ENCODE data around the gene CFAP20DC. TPM values are rescaled to one million over a fixed set of nuclear protein-coding genes. Genes with fewer than 3 reads are reported as not detected.
"Not testable (repeated sequence)": the region's sequence is repeated elsewhere in the genome, so short reads cannot be mapped to it uniquely, and the experiment has no call there.

CFAP20DC gene
- total RNA-seq, 1 donor from 2014 or later: 0.98 TPM

GRCh38 chr3:59064276-59064675, 14.5 kb upstream of the CFAP20DC start:
- Mint-ChIP-seq H3K4me3 (no peak overlapping the region), H3K27ac (no peak overlapping the region), H3K27me3 (peaks cover 48% of the 10 kb centered on the region), H3K36me3 (ENCODE audit: low read depth) (no peaks in the 10 kb centered on the region), H3K4me1 (no peaks in the 10 kb centered on the region), H3K9me3 (no peaks in the 10 kb centered on the region)
- intact Hi-C loops (cut with micrococcal nuclease): no loop called here
- peak; percentile 47 for DNase-seq

GRCh38 chr3:59056706-59057105, 6.9 kb upstream of the CFAP20DC start:
- no peak for DNase-seq
- no peaks in the 10 kb centered on the region for H3K36me3 Mint-ChIP-seq (ENCODE audit: low read depth)
- H3K9me3 Mint-ChIP-seq: no peaks in the 10 kb centered on the region
- intact Hi-C loops (cut with micrococcal nuclease): no loop called here
- no peaks in the 10 kb centered on the region for H3K4me1 Mint-ChIP-seq
- H3K27me3 Mint-ChIP-seq: peaks cover 46% of the 10 kb centered on the region
- H3K4me3 Mint-ChIP-seq: no peak overlapping the region
- H3K27ac Mint-ChIP-seq: no peak overlapping the region

GRCh38 chr3:59052803-59053411, 3.1 kb upstream of the CFAP20DC start:
- H3K27ac Mint-ChIP-seq: no peak overlapping the region
- no peak overlapping the region for H3K4me3 Mint-ChIP-seq
- no peaks in the 10 kb centered on the region for H3K36me3 Mint-ChIP-seq (ENCODE audit: low read depth)
- peak; percentile 64 for DNase-seq
- intact Hi-C loops (cut with micrococcal nuclease): loop anchor here (1.0 to 5.0 kb wide), 4 partner anchors 58 to 561 kb away; partner anchors contain the start of gene KCTD6
- H3K27me3 Mint-ChIP-seq: peaks cover 17% of the 10 kb centered on the region
- no peaks in the 10 kb centered on the region for H3K9me3 Mint-ChIP-seq
- H3K4me1 Mint-ChIP-seq: peaks cover 9% of the 10 kb centered on the region

- intact Hi-C loops (cut with micrococcal nuclease): loop anchor here (5.0 kb wide), 1 partner anchor 559 kb away; the partner anchor contains the start of gene KCTD6
- not testable (repeated sequence) for H3K27ac Mint-ChIP-seq; H3K4me3 Mint-ChIP-seq; H3K9me3 Mint-ChIP-seq; DNase-seq; H3K4me1 Mint-ChIP-seq; H3K36me3 Mint-ChIP-seq (ENCODE audit: low read depth)
- peaks cover 14% of the 10 kb centered on the region for H3K27me3 Mint-ChIP-seq
Observed at GRCh38 chr3:59050811-59051414, 1.1 kb upstream of the CFAP20DC start.

GRCh38 chr3:59046839-59047238, 3.0 kb downstream of the CFAP20DC start:
- no peaks in the 10 kb centered on the region for H3K36me3 Mint-ChIP-seq (ENCODE audit: low read depth)
- DNase-seq: no peak
- H3K9me3 Mint-ChIP-seq: no peaks in the 10 kb centered on the region
- H3K4me1 Mint-ChIP-seq: peaks cover 9% of the 10 kb centered on the region
- H3K27ac Mint-ChIP-seq: no peak overlapping the region
- H3K4me3 Mint-ChIP-seq: no peak overlapping the region
- intact Hi-C loops (cut with micrococcal nuclease): no loop called here
- peaks cover 4% of the 10 kb centered on the region for H3K27me3 Mint-ChIP-seq

- intact Hi-C loops (cut with micrococcal nuclease): no loop called here
- Mint-ChIP-seq H3K36me3 (ENCODE audit: low read depth) (no peaks in the 10 kb centered on the region), H3K27me3 (peaks cover 4% of the 10 kb centered on the region), H3K4me3 (no peak overlapping the region), H3K9me3 (no peaks in the 10 kb centered on the region), H3K27ac (no peak overlapping the region), H3K4me1 (peaks cover under 1% of the 10 kb centered on the region)
- DNase-seq: no peak
Observed at GRCh38 chr3:59043391-59043790, 6.4 kb downstream of the CFAP20DC start.

GRCh38 chr3:59040902-59041301, 8.9 kb downstream of the CFAP20DC start:
- H3K27ac Mint-ChIP-seq: no peak overlapping the region
- no peak overlapping the region for H3K4me3 Mint-ChIP-seq
- no peaks in the 10 kb centered on the region for H3K36me3 Mint-ChIP-seq (ENCODE audit: low read depth)
- H3K27me3 Mint-ChIP-seq: peaks cover 1% of the 10 kb centered on the region
- no peaks in the 10 kb centered on the region for H3K4me1 Mint-ChIP-seq
- H3K9me3 Mint-ChIP-seq: no peaks in the 10 kb centered on the region
- DNase-seq: no peak
- intact Hi-C loops (cut with micrococcal nuclease): no loop called here

GRCh38 chr3:59027607-59028006, 22.2 kb downstream of the CFAP20DC start:
- no peak overlapping the region for H3K27ac Mint-ChIP-seq
- H3K4me3 Mint-ChIP-seq: no peak overlapping the region
- no peaks in the 10 kb centered on the region for H3K36me3 Mint-ChIP-seq (ENCODE audit: low read depth)
- H3K9me3 Mint-ChIP-seq: no peaks in the 10 kb centered on the region
- peaks cover 28% of the 10 kb centered on the region for H3K27me3 Mint-ChIP-seq
- intact Hi-C loops (cut with micrococcal nuclease): no loop called here
- no peaks in the 10 kb centered on the region for H3K4me1 Mint-ChIP-seq
- DNase-seq: no peak

- H3K4me1 Mint-ChIP-seq: no peaks in the 10 kb centered on the region
- no peak overlapping the region for H3K27ac Mint-ChIP-seq
- no peak for DNase-seq
- H3K9me3 Mint-ChIP-seq: no peaks in the 10 kb centered on the region
- H3K36me3 Mint-ChIP-seq (ENCODE audit: low read depth): no peaks in the 10 kb centered on the region
- peaks cover 27% of the 10 kb centered on the region for H3K27me3 Mint-ChIP-seq
- intact Hi-C loops (cut with micrococcal nuclease): no loop called here
- no peak overlapping the region for H3K4me3 Mint-ChIP-seq
Observed at GRCh38 chr3:59023612-59024011, 26.2 kb downstream of the CFAP20DC start.

GRCh38 chr3:59017617-59017984, 32.2 kb downstream of the CFAP20DC start:
- DNase-seq: no peak
- intact Hi-C loops (cut with micrococcal nuclease): no loop called here
- Mint-ChIP-seq H3K4me1 (no peaks in the 10 kb centered on the region), H3K36me3 (ENCODE audit: low read depth) (no peaks in the 10 kb centered on the region), H3K27me3 (peaks cover 21% of the 10 kb centered on the region), H3K4me3 (no peak overlapping the region), H3K27ac (no peak overlapping the region), H3K9me3 (no peaks in the 10 kb centered on the region)

GRCh38 chr3:59016930-59017616, 32.8 kb downstream of the CFAP20DC start:
- Mint-ChIP-seq H3K27ac (no peak overlapping the region), H3K9me3 (no peaks in the 10 kb centered on the region), H3K4me1 (no peaks in the 10 kb centered on the region), H3K27me3 (peaks cover 22% of the 10 kb centered on the region), H3K4me3 (no peak overlapping the region), H3K36me3 (ENCODE audit: low read depth) (no peaks in the 10 kb centered on the region)
- no peak for DNase-seq
- intact Hi-C loops (cut with micrococcal nuclease): no loop called here

- H3K27me3 Mint-ChIP-seq: peaks cover 23% of the 10 kb centered on the region
- H3K27ac Mint-ChIP-seq: no peak overlapping the region
- H3K9me3 Mint-ChIP-seq: no peaks in the 10 kb centered on the region
- H3K36me3 Mint-ChIP-seq (ENCODE audit: low read depth): no peaks in the 10 kb centered on the region
- DNase-seq: no peak
- no peak overlapping the region for H3K4me3 Mint-ChIP-seq
- no peaks in the 10 kb centered on the region for H3K4me1 Mint-ChIP-seq
- intact Hi-C loops (cut with micrococcal nuclease): no loop called here
Observed at GRCh38 chr3:59013611-59014010, 36.2 kb downstream of the CFAP20DC start.

- Mint-ChIP-seq H3K4me3 (no peak overlapping the region), H3K9me3 (no peaks in the 10 kb centered on the region), H3K27ac (no peak overlapping the region), H3K27me3 (peaks cover 12% of the 10 kb centered on the region), H3K4me1 (no peaks in the 10 kb centered on the region), H3K36me3 (ENCODE audit: low read depth) (no peaks in the 10 kb centered on the region)
- no peak for DNase-seq
- intact Hi-C loops (cut with micrococcal nuclease): no loop called here
Observed at GRCh38 chr3:59006634-59007517, 42.9 kb downstream of the CFAP20DC start.

- Mint-ChIP-seq H3K27me3 (peaks cover 14% of the 10 kb centered on the region), H3K36me3 (ENCODE audit: low read depth) (no peaks in the 10 kb centered on the region), H3K4me1 (peaks cover 5% of the 10 kb centered on the region), H3K4me3 (no peak overlapping the region), H3K27ac (no peak overlapping the region), H3K9me3 (no peaks in the 10 kb centered on the region)
- DNase-seq: no peak
- intact Hi-C loops (cut with micrococcal nuclease): no loop called here
Observed at GRCh38 chr3:59001675-59002074, 48.1 kb downstream of the CFAP20DC start.

Data from activated CD4-positive, alpha-beta T cell treated with anti-CD3 and anti-CD28 coated beads, Interleukin-2, amount 10 ng/mL, durations not matched to agents 24 days and 14 days (primary cell).